ENCODE data around the gene PKN2. TPM values are rescaled to one million over a fixed set of nuclear protein-coding genes. Genes with fewer than 3 reads are reported as not detected.

PKN2 gene
- polyA plus RNA-seq, 3 donors, result 6.9 to 23.0 (median 8.7) TPM

GRCh38 chr1:88737338-88737927 is 53.4 kb downstream of the PKN2 start:
- H3K4me3 ChIP-seq (replicated peaks in 1 of 3; ENCODE audit: low read depth in 2 of 3, low read length in 3 of 3), result no peak overlapping the region
- H3K4me1 ChIP-seq (ENCODE audit: control insufficient read depth in 1 of 2, insufficient read depth in 2 of 2, low read length in 2 of 2), result no peaks in the 10 kb centered on the region
- peak overlapping the region in 1 of 2 donors; percentile 27 for H3K27ac ChIP-seq (ENCODE audit: low read depth in 1 of 2, low read length in 2 of 2)
- intact Hi-C loops (cut with micrococcal nuclease), result no loop called here
- no peak for TF ChIP-seq CTCF (IDR thresholded peaks at IDR 0.05)
- WGBS (ENCODE audit: insufficient coverage), result 100% methylated on average over 1 of the region's 3 CpGs
- peaks cover 84% of the 10 kb centered on the region for H4K20me1 ChIP-seq (ENCODE audit: insufficient read depth, low read length)
- H3K36me3 Mint-ChIP-seq, result peaks cover 30 to 33% of the 10 kb centered on the region in 2 donors
- H3K27me3 Mint-ChIP-seq (ENCODE audit: low read depth in 3 of 3), result no peaks in the 10 kb centered on the region
- peaks cover 11 to 16% of the 10 kb centered on the region in 2 donors for H3K36me3 ChIP-seq (replicated peaks in 1 of 2; ENCODE audit: control insufficient read depth in 1 of 2, insufficient read depth in 2 of 2, low read length in 2 of 2)
- no peak overlapping the region for H3K4me2 ChIP-seq (replicated peaks; ENCODE audit: extremely low read depth, low read length, poor library complexity, severe bottlenecking)
- no peak overlapping the region for H3K4me3 Mint-ChIP-seq
- peaks cover 6 to 16% (median 10%) of the 10 kb centered on the region in 7 donors for H3K9me3 Mint-ChIP-seq
- peak overlapping the region in 3 of 7 donors; percentile 3 to 48 (median 7) for H3K27ac Mint-ChIP-seq
- no peak overlapping the region for H3K9ac ChIP-seq (ENCODE audit: insufficient read depth, low read length, poor library complexity, severe bottlenecking)
- no peaks in the 10 kb centered on the region for H3K27me3 ChIP-seq (ENCODE audit: control insufficient read depth in 2 of 2, insufficient read depth in 2 of 2, low read length in 2 of 2)
- H3K4me1 Mint-ChIP-seq, result peaks cover 6% of the 10 kb centered on the region
- no peak for DNase-seq
- H3K9me3 ChIP-seq (replicated peaks in 1 of 2; ENCODE audit: control insufficient read depth in 1 of 2, insufficient read depth in 1 of 2, low read length in 2 of 2), result peaks cover 3 to 4% of the 10 kb centered on the region in 2 donors
- H3K79me2 ChIP-seq (ENCODE audit: insufficient read depth, low read length), result peaks cover 64% of the 10 kb centered on the region
- H2AFZ ChIP-seq (ENCODE audit: insufficient read depth, low read depth, low read length, poor library complexity, severe bottlenecking), result no peak overlapping the region

- Histone ChIP-seq H3K4me1 (ENCODE audit: control insufficient read depth in 1 of 2, insufficient read depth in 2 of 2, low read length in 2 of 2) (no peaks in the 10 kb centered on the region), H3K36me3 (replicated peaks in 1 of 2; ENCODE audit: control insufficient read depth in 1 of 2, insufficient read depth in 2 of 2, low read length in 2 of 2) (peaks cover 21 to 47% of the 10 kb centered on the region in 2 donors), H3K4me3 (replicated peaks in 1 of 3; ENCODE audit: low read depth in 2 of 3, low read length in 3 of 3) (no peak overlapping the region), H3K27me3 (ENCODE audit: control insufficient read depth in 2 of 2, insufficient read depth in 2 of 2, low read length in 2 of 2) (no peaks in the 10 kb centered on the region), H3K27ac (ENCODE audit: low read depth in 1 of 2, low read length in 2 of 2) (no peak overlapping the region), H3K9ac (ENCODE audit: insufficient read depth, low read length, poor library complexity, severe bottlenecking) (no peak overlapping the region), H3K4me2 (replicated peaks; ENCODE audit: extremely low read depth, low read length, poor library complexity, severe bottlenecking) (no peak overlapping the region), H3K79me2 (ENCODE audit: insufficient read depth, low read length) (peaks cover 33% of the 10 kb centered on the region), H2AFZ (ENCODE audit: insufficient read depth, low read depth, low read length, poor library complexity, severe bottlenecking) (no peak overlapping the region), H3K9me3 (replicated peaks in 1 of 2; ENCODE audit: control insufficient read depth in 1 of 2, insufficient read depth in 1 of 2, low read length in 2 of 2) (no peaks in the 10 kb centered on the region), H4K20me1 (ENCODE audit: insufficient read depth, low read length) (peaks cover 61% of the 10 kb centered on the region)
- Mint-ChIP-seq H3K9me3 (peaks cover 0 to 3% (median 0%) of the 10 kb centered on the region in 7 donors), H3K27me3 (ENCODE audit: low read depth in 3 of 3) (no peaks in the 10 kb centered on the region), H3K4me1 (peaks cover 4% of the 10 kb centered on the region), H3K27ac (peak overlapping the region in 1 of 7 donors; percentile 34), H3K36me3 (peaks cover 38 to 44% of the 10 kb centered on the region in 2 donors), H3K4me3 (no peak overlapping the region)
- DNase-seq, result no peak
- intact Hi-C loops (cut with micrococcal nuclease), result no loop called here
- TF ChIP-seq CTCF (IDR thresholded peaks at IDR 0.05), result no peak
- no CpG with 5 or more reads among the region's 3 CpGs for whole genome bisulfite sequencing (ENCODE audit: insufficient coverage)
These were observed 56.7 kb downstream of the PKN2 start for GRCh38 chr1:88740784-88741183.

All from CD14-positive monocyte (primary cell).